ENCODE measurements around the gene PTPN2.
"Not testable (repeated sequence)": the region's sequence is repeated elsewhere in the genome, so short reads cannot be mapped to it uniquely, and the experiment has no call there.

The PTPN2 gene

DNA sequence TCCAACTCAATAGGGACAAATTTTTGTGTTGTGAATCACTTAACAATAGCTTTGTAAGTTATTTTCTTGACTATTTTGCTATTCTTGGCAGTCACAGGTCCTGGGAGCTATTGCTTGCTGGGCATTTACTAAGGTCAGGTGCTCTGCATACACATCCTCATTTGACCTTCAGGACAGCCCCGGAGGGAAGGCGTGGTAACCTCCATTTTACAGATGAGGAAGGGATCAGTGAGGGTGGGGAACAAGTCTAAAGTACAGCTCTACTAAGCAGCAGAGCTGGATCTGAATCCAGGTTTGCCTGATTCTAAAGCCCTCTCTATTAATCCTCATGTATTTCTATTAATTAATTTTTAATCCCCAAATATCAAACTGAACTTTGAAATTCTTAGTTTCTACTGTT is 58.8 kb downstream of the PTPN2 start:
- no peak for DNase-seq (ENCODE audit: low read depth in 2 of 2)

DNA sequence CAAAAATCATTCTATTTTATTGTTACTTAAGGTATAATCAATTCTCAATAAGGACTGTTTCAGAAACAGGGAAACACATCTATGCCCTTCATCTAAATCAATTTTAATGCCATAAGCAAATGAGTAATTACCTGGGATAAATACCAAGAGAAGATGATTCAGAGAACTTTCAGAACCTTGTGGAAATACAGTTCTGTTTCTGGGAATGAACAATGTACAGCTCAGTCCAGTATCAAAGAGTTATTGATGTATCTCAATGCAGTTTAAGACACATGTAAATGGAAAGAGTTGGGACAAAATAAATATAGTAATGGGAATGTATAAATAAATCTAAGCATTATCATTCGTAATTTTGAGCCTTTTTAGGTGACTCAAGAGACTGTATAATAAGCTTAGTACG is 60.1 kb downstream of the PTPN2 start:
- DNase-seq (ENCODE audit: low read depth in 2 of 2), result no peak

DNA sequence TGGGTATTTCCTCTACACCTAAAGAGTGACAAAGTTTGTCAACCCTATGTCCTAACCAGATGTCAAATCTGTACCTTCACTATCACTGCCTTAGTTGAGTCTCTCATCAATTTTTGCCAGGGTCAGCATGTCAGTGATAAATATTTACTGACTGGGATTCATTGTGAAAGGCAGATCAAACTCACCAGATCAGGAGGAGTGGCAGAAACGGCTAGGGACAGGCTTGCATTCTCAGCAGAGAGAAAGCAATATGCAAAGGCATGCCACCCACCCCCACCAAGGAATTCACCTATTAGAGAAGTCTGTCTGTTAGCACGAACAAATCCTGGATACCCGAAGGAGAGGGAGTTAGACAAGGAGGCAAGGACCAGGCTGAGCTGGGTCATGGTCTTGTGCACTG is 62.6 kb downstream of the PTPN2 start:
- no peak for DNase-seq (ENCODE audit: low read depth in 2 of 2)

DNA sequence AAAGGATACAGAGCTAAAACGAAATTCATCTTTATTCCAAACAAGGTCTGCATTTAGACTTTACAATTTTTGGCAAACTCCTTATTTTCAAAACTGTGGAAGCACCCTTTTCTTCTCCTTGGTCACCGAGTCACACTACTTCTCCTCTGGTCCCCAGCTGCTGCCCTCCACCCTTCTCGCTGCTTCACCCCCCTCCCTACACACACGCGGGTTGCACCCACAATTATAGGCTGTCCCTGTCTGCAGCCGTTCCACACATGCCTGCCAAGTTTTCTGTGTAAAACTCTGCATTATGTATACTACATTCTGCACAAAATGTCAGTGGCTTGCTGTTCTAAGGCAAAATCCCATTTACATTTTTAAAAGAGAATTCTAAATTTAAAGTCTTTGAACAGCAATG is 63.5 kb downstream of the PTPN2 start:
- DNase-seq (ENCODE audit: low read depth in 2 of 2), result no peak

DNA sequence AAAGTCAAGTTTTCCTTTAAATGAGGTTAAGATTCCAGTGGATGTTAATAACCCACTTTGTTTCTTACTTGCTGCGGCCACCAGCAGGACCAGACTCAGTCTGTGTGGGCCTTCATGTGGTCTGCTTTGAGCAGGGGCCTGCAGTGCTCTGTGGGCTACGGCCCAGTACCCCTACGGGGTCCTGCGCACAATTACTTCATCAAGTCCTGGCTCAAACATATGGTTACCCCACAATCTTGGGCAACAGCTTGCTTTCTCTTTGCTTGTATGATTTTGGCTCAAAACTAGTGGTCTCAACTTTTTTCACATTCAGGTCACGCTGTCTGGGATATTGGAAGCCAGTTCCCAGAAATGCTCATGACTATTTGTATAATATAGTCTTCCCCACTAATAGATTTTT is 64.2 kb downstream of the PTPN2 start:
- no peak for DNase-seq (ENCODE audit: low read depth in 2 of 2)

DNA sequence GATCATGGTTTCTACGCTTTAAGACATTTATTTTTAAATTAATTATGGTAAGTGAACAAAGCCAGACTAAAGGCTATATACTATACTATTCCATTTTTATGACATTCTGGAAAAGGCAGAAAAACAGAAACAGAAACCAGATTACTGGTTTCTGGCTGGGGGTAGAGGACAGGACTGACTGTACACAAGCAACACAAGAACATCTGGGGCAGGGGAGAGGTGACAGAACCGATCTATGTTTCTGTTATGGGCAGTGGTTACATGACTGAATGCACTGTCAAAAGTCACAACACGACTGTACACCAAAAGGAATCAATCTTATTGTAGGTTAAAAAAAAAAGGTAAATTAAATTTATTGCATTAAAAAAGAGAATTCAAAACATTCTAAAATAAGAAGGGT is 64.7 kb downstream of the PTPN2 start:
- no peak for DNase-seq (ENCODE audit: low read depth in 2 of 2)

DNA sequence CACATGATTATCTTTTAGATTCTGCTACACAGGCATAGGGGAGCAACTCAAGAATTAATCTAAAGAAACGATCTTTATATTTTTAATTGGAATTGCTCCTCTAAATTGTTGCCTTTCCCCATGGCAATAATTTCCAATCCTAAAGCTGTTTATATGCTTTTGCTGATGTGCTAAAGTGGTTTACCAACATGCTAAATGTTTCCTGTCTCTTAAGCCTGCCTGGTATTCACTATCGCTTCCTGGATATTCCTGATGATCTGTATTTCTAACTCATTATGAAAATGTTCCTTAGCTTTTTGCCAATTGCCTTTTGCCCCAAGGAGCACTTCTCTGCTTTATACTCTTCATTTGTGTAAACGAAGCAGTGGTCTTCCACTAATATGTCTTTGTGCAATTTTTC is 65.8 kb downstream of the PTPN2 start:
- DNase-seq (ENCODE audit: low read depth in 2 of 2), result no peak

DNA sequence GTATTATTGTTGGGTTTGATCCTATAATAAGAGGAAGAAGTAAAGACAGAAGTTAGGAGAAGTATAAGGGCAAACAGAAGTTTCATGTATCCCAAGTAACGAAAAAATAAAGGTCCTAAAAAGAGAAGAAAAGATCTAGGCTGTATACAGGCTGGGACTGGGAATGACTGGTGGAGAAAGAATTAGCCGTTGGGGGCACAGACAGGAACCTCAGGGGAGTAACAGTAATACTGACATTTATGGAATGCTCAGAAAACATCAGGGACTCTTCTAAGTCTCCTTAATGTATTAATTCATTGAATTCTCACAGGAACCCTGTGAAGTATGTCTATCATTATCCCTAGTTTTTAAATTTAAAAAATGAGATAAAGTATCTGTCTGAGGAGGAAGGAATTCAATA is 67.6 kb downstream of the PTPN2 start:
- no peak for DNase-seq (ENCODE audit: low read depth in 2 of 2)

DNA sequence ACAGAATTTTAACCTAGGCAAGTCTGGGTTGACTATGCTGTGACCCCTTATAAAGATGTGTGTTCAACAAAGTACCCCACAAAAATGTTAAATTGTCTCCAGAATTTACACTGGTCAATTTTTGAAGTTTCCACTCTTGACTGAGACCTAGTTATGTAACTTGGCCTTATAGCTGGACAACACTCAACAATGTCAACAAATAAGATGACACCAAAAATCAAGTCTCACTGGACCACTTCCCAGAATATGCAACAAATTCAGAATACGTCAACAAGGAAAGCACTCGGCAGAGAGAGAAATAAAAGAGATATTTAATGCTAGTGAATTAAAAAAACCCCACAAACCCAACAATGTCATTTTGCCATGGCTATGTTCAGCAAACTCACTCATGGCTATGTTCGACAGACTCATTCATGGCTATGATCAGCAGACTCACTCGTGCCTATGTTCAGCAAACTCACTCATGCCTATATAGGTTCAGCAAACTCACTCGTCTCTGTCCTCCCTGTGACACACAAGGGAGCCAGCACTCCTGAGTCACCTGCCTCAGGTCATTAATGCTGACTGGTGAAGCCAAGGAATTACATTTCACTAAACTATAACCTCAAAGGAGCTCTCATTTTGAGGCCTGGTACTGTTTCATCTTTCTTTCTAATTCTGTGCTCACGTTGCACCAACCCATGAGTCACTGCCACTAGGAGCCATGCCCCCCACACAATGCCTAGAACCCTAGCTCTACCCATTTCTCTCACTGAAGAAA is 72.7 kb downstream of the PTPN2 start:
- DNase-seq (ENCODE audit: low read depth in 2 of 2), result no peak

DNA sequence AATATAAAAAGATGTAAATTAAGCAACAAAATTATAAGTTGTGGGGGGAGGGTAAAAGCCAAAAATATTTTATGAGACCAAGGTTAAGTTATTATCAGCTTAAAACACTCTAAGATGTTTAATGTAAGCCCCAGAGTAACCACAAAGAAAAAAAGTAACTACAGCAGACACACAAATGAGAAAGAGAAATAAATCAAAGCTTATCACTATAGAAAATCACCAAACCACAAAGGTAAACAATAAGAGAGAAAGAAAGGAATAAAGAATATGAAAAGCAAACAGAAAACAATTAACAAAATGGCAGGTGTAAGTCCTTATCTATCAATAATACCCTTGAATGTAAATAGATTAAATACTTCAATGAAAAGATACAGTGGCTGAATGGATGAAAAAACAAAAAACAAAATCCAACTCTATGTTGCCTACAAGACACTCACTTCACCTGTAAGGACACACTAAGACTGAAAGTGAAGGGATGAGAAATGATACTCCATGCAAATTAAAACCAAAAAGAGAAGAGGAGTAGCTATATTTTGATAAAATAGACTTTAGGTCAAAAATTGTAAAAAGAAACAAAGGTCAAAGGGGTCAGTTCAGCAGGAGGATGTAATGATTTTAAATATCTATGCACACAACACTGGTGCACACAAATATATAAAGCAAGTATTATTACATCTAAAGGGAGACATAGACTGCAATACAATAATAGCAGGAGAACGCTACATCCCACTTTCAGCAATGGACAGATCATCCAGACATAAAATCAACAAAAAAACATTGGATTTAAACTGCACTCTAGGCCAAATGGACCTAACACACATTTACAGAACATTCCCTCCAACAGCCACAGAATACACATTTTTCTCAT is 80.7 kb downstream of the PTPN2 start:
- no peak for DNase-seq (ENCODE audit: low read depth in 2 of 2)

DNA sequence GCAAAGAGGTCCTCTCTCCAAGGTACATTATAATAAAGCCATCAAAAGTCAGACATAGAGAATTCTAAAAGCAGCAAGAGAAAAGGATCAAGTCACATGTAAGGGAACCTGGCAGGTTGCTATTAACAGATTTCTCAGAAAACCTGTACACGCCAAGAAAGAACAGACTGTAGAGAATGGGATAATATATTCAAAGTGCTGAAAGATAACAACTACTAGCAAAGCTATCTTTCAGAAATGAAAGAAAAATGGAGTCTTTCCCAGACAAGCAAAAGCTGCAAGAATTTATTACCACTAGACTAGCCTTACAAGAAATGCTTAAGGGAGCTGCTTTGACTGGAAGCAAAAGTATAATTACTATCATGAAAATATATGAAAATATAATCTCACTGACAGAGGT is 81.5 kb downstream of the PTPN2 start:
- no peak for DNase-seq (ENCODE audit: low read depth in 2 of 2)

DNA sequence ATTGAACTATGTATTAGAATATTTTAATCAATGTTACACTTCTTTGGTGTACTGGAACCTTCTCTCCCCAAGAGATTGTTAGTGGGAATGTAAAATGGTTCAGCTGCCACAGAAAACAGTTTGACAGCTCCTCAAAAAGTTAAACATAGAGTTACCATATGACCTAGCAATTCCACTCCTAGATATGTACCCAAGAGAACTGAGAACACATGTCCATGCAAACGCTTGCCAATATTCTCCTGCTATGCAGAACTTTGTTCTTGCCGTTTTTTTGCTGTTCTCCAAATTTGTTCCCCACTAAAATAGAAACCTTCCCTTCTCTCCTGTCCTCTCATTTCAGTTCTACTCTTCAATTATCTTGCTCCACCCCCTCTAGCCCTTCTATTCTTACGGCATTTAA is 87.6 kb downstream of the PTPN2 start:
- DNase-seq (ENCODE audit: low read depth in 2 of 2), result no peak

DNA sequence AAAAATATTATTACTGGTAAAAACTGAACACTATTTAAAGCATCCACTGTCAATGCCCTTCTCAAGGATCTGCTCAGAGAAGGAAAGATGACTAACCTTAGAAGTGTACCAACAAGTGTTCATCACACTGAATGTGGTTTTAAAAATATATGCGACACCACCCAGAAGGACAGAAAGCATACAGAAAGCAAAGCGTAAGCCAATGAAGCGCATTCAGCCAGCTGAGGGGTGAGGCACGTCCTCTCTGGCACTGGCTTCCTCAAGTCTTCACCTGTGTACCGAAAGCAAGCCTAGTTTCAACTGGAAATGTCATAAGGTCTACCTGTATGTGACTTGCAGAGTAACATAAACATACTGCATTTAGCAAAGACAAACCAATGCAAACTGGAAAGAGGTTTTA is 92.4 kb downstream of the PTPN2 start:
- DNase-seq (ENCODE audit: low read depth in 2 of 2), result no peak

DNA sequence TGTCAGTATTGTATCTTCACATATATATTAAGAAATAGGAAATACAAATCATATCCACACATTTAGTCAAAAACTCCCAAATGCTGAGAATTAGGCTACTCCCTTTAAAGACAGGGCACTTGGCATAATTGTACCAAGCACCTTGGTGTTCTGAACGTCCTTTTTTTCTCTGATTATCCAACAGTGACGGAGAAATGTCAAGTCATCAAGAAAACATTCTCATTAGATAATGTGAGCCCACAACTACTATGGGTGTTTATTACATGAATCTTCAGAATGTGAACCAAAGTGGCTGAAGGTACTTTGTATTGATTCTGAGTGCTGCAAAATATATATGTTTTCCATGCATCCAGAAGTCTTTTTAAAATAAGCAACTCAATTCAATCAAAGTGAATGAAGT is 97.4 kb downstream of the PTPN2 start:
- DNase-seq (ENCODE audit: low read depth in 2 of 2), result no peak

DNA sequence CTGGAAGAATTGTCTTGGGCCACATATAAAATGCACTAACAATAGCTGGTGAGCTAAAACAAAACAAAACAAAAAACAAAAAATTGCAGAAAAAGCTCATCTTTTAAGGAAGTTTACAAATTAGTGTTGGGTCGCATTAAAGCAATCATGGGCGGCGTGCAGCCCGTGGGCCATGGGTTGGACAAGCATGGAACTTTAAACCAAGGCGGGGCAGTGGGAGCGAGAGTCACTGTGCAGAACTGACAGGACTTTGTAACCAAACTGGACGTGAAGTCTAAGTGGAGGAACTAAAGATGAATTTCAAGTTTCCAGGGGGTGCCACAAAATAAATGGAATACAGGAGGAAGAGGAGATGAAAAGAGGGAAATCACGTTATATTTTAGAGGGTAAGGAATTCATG is 100.5 kb downstream of the PTPN2 start:
- no peak for DNase-seq (ENCODE audit: low read depth in 2 of 2)

DNA sequence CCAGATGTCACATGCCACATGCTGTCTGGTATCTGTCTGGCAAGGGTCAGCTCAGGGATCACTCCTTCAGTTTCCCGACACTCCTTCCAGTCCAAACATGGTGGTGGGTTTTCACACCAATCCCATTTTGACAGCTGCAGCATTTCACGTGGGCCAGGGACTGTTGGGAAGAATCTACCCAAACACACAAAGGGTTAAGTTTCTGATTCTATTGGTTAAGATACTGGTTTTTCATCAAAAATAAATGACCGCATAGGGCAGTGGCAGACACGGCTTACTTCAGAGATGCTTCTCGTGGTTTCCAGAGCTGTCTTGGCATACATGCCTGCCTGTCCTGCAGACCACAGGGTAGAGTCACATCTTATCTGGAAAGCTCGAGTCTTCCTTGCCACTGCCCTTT is 101.5 kb downstream of the PTPN2 start:
- DNase-seq (ENCODE audit: low read depth in 2 of 2), result no peak

DNA sequence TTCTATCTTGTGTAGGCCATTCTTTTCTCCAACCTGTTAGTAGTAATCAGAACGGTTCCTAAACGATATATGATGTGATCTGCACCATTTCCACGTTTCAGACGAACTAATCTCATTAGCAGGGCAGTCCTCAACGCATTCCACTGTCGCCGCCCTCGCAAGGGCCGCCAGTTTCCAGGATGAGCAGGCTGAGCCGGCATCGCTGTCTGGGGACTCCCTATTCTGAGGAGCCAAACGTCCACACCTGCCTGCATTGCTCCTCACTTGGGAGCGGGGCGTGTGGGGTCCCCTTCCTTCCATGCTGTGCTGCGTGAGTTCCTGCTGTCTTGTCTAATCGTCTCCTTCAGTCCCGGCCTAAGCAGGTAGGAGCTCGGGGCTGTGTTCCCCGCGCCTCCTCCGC is 104.6 kb downstream of the PTPN2 start:
- no peak for DNase-seq (ENCODE audit: low read depth in 2 of 2)

DNA sequence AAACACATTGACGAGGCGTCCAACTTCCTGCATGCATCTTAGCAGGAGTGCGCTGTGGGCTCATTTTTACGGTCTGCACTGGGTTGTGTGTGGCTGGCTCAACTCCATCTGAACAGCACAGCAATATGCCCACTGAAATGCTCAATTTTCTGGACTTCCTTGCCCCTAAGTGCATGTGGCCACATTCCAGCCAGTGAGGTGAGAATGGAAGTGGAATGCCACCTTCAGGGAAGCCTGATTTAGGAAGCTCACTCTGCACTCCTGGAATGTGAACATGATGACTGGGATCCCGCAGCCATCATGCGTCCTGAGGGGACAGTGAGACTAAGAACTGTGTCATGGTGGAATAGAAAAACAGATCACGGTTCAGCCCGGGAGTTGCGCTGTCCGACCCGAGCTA is 105.0 kb downstream of the PTPN2 start:
- no peak for DNase-seq (ENCODE audit: low read depth in 2 of 2)

DNA sequence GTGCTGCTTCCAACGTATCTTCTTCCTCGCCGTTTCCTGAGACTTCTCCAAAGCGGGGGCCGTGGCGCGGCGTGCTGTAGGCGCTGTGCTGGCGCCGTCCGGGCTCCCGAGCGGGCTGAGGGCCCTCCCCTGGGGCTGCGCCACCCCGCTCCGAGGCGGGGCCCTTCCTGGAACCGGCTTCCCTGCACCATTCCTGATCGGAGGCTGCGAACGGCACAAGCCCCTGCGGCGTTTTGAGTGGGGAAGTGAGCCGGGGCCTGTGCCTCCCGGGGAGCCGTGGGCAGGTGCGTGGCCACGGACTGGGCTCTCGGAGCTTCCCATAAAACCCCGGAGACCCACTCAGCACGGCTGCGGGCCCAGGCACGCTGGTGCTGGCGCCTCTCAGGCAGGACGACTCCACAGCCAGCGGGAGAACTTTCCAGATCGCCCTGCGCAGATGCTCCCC is 106.5 kb downstream of the PTPN2 start:
- DNase-seq (ENCODE audit: low read depth in 2 of 2), result no peak

DNA sequence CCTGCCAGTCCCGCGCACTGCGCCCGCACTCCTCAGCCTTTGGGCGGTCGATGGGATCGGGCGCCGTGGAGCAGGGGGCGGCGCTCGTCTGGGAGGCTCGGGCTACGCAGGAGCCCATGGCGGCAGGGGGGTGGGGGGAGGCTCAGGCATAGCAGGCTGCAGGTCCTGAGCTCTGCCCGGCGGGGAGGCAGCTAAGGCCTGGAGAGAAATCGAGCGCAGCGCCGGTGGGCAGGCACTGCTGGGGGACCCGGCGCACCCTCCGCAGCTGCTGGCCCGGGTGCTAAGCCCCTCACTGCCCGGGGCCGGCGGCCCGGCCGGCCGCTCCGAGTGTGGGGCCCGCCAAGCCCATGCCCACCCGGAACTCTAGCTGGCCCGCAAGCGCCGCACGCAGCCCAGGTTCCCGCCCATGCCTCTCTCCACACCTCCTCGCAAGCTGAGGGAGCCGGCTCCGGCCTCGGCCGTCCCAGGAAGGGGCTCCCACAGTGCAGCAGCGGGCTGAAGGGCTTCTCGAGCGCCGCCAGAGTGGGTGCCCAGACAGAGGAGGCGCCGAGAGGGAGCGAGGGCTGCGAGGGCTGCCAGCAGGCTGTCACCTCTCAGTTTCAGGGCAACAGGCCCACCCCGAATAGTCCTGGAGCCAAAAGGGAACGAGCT is 107.1 kb downstream of the PTPN2 start:
- DNase-seq (ENCODE audit: low read depth in 2 of 2), result no peak

DNA sequence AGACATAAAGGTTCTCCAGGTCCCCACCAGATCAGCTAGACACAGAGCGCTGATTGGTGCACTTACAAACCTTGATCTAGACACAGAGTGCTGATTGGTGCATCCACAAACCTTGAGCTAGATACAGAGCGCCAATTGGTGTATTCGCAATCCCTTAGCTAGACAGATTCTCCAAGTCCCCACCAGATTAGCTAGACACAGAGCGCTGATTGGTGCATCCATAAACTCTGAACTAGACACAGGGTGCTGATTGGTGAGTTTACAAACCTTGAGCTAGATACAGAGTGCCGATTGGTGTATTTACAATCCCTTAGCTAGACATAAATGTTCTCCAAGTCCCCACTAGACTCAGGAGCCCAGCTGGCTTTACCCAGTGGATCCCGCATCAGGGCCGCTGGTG is 107.6 kb downstream of the PTPN2 start:
- not testable (repeated sequence) for DNase-seq (ENCODE audit: low read depth in 2 of 2)

DNA sequence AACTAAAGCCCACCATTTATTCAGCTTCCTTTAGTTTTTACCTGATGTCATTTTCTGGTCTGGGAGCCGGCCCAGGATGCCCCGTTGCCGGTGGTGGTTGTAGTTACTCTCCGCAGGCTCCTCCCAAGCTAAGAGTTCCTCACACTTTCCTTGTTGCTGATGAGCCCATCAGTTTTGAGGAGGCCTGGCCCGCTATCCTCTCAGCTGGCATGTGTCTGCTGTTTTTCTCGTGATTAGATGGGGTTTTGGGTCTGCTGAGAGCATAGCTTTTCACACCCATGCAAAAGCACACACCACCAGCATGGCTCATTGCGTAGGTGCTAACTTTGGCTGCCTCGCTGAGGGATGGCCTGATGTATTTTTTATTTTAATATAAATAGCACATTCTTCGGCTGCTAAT is 109.1 kb downstream of the PTPN2 start:
- no peak for DNase-seq (ENCODE audit: low read depth in 2 of 2)

DNA sequence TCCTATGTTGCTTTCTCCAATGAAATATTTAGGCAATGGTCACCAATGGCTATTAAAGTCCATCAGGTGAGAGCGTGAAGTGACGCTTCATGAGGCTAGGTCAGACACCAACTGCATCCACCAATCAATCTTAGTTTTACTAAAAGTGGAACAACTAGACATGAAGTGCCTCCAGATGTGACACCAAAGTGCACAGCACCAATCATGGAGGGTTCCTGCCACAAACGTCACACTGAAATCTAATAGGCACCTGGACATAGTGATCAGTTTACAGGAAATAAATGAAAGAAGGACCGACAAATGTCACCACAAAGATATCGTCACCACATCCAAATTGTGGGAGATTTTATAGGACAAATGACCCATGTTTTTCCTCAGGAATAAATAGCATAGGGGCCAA is 110.7 kb downstream of the PTPN2 start:
- DNase-seq (ENCODE audit: low read depth in 2 of 2), result no peak

All from stimulated activated CD8-positive, alpha-beta memory T cell treated with anti-CD3 and anti-CD28 coated beads, Interleukin-7, amount 100 ng/mL, for 1 hour (primary cell).